ENCODE data around the gene COX5A. TPM values are rescaled to one million over a fixed set of nuclear protein-coding genes. Genes with fewer than 3 reads are reported as not detected.

COX5A gene
- total and polyA plus RNA-seq, 12 donors: 60.9 to 330 (median 153) TPM

- no peak overlapping the region for H3K4me3 ChIP-seq
- no peak overlapping the region for H3K27ac ChIP-seq
- no peaks in the 10 kb centered on the region for H3K36me3 ChIP-seq (replicated peaks in 1 of 2)
- DNase-seq: no peak
- intact Hi-C loops (cut with DNase I): no loop called here
- 87 to 100% (median 94%) methylated on average over 5 of the region's 5 CpGs for WGBS, 4 donors
- TF ChIP-seq POLR2A (IDR thresholded peaks at IDR 0.05): no peak
- TF ChIP-seq, protein P1, sequence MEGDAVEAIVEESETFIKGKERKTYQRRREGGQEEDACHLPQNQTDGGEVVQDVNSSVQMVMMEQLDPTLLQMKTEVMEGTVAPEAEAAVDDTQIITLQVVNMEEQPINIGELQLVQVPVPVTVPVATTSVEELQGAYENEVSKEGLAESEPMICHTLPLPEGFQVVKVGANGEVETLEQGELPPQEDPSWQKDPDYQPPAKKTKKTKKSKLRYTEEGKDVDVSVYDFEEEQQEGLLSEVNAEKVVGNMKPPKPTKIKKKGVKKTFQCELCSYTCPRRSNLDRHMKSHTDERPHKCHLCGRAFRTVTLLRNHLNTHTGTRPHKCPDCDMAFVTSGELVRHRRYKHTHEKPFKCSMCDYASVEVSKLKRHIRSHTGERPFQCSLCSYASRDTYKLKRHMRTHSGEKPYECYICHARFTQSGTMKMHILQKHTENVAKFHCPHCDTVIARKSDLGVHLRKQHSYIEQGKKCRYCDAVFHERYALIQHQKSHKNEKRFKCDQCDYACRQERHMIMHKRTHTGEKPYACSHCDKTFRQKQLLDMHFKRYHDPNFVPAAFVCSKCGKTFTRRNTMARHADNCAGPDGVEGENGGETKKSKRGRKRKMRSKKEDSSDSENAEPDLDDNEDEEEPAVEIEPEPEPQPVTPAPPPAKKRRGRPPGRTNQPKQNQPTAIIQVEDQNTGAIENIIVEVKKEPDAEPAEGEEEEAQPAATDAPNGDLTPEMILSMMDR (IDR thresholded peaks at IDR 0.05): no peak
- no peaks in the 10 kb centered on the region for H3K4me1 ChIP-seq (replicated peaks in 1 of 2)
- H3K27me3 ChIP-seq: no peaks in the 10 kb centered on the region
- no peaks in the 10 kb centered on the region for H3K9me3 ChIP-seq (replicated peaks in 1 of 3)
These were observed 29.8 kb upstream of the COX5A start for GRCh38 chr15:74967670-74968069.

GRCh38 chr15:74964794-74965193, 26.9 kb upstream of the COX5A start:
- Histone ChIP-seq H3K4me3 (no peak overlapping the region), H3K27ac (peak overlapping the region in 1 of 5 donors; percentile 38), H3K4me1 (replicated peaks in 1 of 2) (peaks cover 0 to 4% of the 10 kb centered on the region in 2 donors), H3K9me3 (replicated peaks in 1 of 3) (no peaks in the 10 kb centered on the region), H3K27me3 (no peaks in the 10 kb centered on the region), H3K36me3 (replicated peaks in 1 of 2) (no peaks in the 10 kb centered on the region)
- 27 to 40% (median 31%) methylated on average over 3 of the region's 3 CpGs for WGBS, 4 donors
- no peak for TF ChIP-seq POLR2A (IDR thresholded peaks at IDR 0.05)
- TF ChIP-seq, protein P1 (IDR thresholded peaks at IDR 0.05): no peak
- intact Hi-C loops (cut with DNase I): no loop called here
- DNase-seq: no peak

- H3K27ac ChIP-seq: no peak overlapping the region
- TF ChIP-seq, protein P1 (IDR thresholded peaks at IDR 0.05): no peak
- no peak for TF ChIP-seq POLR2A (IDR thresholded peaks at IDR 0.05)
- DNase-seq: no peak
- no peaks in the 10 kb centered on the region for H3K9me3 ChIP-seq (replicated peaks in 1 of 3)
- no peak overlapping the region for H3K4me3 ChIP-seq
- intact Hi-C loops (cut with DNase I): no loop called here
- H3K4me1 ChIP-seq (replicated peaks in 1 of 2): peaks cover 0 to 15% of the 10 kb centered on the region in 2 donors
- no peaks in the 10 kb centered on the region for H3K36me3 ChIP-seq (replicated peaks in 1 of 2)
- WGBS, 4 donors: 72 to 95% (median 88%) methylated on average over 4 of the region's 4 CpGs
- no peaks in the 10 kb centered on the region for H3K27me3 ChIP-seq
These were observed 25.3 kb upstream of the COX5A start for GRCh38 chr15:74963213-74963612.

GRCh38 chr15:74962671-74963070, 24.8 kb upstream of the COX5A start:
- peaks cover 0 to 20% of the 10 kb centered on the region in 2 donors for H3K4me1 ChIP-seq (replicated peaks in 1 of 2)
- intact Hi-C loops (cut with DNase I): no loop called here
- no peak for TF ChIP-seq POLR2A (IDR thresholded peaks at IDR 0.05)
- TF ChIP-seq, protein P1 (IDR thresholded peaks at IDR 0.05): no peak
- H3K27ac ChIP-seq: no peak overlapping the region
- H3K9me3 ChIP-seq (replicated peaks in 1 of 3): no peaks in the 10 kb centered on the region
- DNase-seq: no peak
- H3K4me3 ChIP-seq: no peak overlapping the region
- WGBS, 4 donors: 60 to 86% (median 79%) methylated on average over 2 of the region's 2 CpGs
- H3K36me3 ChIP-seq (replicated peaks in 1 of 2): no peaks in the 10 kb centered on the region
- no peaks in the 10 kb centered on the region for H3K27me3 ChIP-seq
